Measurements from ENCODE around the gene SLC39A2. TPM values are rescaled to one million over a fixed set of nuclear protein-coding genes. Genes with fewer than 3 reads are reported as not detected.

The SLC39A2 gene
- total RNA-seq, 2 donors from 2014 or later = 0.35 to 0.46 TPM

GRCh38 chr14:21043974-21044618 lies 45.0 kb downstream of the SLC39A2 start:
- no peaks in the 10 kb centered on the region for H3K9me3 Mint-ChIP-seq

GRCh38 chr14:21047378-21047781 lies 48.3 kb downstream of the SLC39A2 start:
- H3K4me3 ChIP-seq (ENCODE audit: low read length) = no peak overlapping the region
- no peaks in the 10 kb centered on the region for H3K36me3 ChIP-seq (ENCODE audit: control insufficient read depth, insufficient read depth, low read length)
- Mint-ChIP-seq H3K9me3 (no peaks in the 10 kb centered on the region), H3K4me3 (no peak overlapping the region), H3K27me3 (ENCODE audit: insufficient read depth) (peaks cover 23% of the 10 kb centered on the region), H3K4me1 (peaks cover 5% of the 10 kb centered on the region), H3K36me3 (ENCODE audit: low read depth) (no peaks in the 10 kb centered on the region), H3K27ac (no peak overlapping the region)
- H3K27ac ChIP-seq (ENCODE audit: low read depth, low read length) = no peak overlapping the region
- no peak for TF ChIP-seq CTCF (conservative IDR thresholded peaks at IDR 0.05)
- H3K4me1 ChIP-seq (ENCODE audit: control insufficient read depth, insufficient read depth, low read length) = no peaks in the 10 kb centered on the region
- no peak overlapping the region for H3K9ac ChIP-seq (ENCODE audit: extremely low read depth, low read length, poor library complexity, severe bottlenecking)
- DNase-seq = no peak
- H3K27me3 ChIP-seq (ENCODE audit: control insufficient read depth, insufficient read depth, low read length, poor library complexity, severe bottlenecking) = peaks cover 8% of the 10 kb centered on the region
- H3K9me3 ChIP-seq (ENCODE audit: control insufficient read depth, low read length) = no peaks in the 10 kb centered on the region
- 96 to 97% methylated on average over 2 of the region's 2 CpGs for WGBS, 2 experiments (ENCODE audit: insufficient coverage in 1 of 2, insufficient read length in 1 of 2)

More at GRCh38 chr14:21043974-21044618, 45.0 kb downstream of the SLC39A2 start:
- H3K27ac Mint-ChIP-seq = no peak overlapping the region
- H3K4me1 ChIP-seq (ENCODE audit: control insufficient read depth, insufficient read depth, low read length) = peaks cover 4% of the 10 kb centered on the region
- no peak overlapping the region for H3K4me3 ChIP-seq (ENCODE audit: low read length)
- H3K36me3 ChIP-seq (ENCODE audit: control insufficient read depth, insufficient read depth, low read length) = no peaks in the 10 kb centered on the region
- no peaks in the 10 kb centered on the region for H3K36me3 Mint-ChIP-seq (ENCODE audit: low read depth)
- no peak for DNase-seq
- no peak overlapping the region for H3K27ac ChIP-seq (ENCODE audit: low read depth, low read length)
- peaks cover 21% of the 10 kb centered on the region for H3K4me1 Mint-ChIP-seq
- WGBS, 2 experiments (ENCODE audit: insufficient coverage in 1 of 2, insufficient read length in 1 of 2) = 89 to 90% methylated on average over 3 to 6 of the region's 6 CpGs
- H3K27me3 ChIP-seq (ENCODE audit: control insufficient read depth, insufficient read depth, low read length, poor library complexity, severe bottlenecking) = peaks cover 8% of the 10 kb centered on the region
- no peak overlapping the region for H3K4me3 Mint-ChIP-seq
- peaks cover 25% of the 10 kb centered on the region for H3K27me3 Mint-ChIP-seq (ENCODE audit: insufficient read depth)
- H3K9ac ChIP-seq (ENCODE audit: extremely low read depth, low read length, poor library complexity, severe bottlenecking) = no peak overlapping the region
- no peak for TF ChIP-seq CTCF (conservative IDR thresholded peaks at IDR 0.05)
- H3K9me3 ChIP-seq (ENCODE audit: control insufficient read depth, low read length) = no peaks in the 10 kb centered on the region

- no peak for TF ChIP-seq CTCF (conservative IDR thresholded peaks at IDR 0.05)
- no peaks in the 10 kb centered on the region for H3K36me3 Mint-ChIP-seq (ENCODE audit: low read depth)
- no peaks in the 10 kb centered on the region for H3K9me3 Mint-ChIP-seq
- Histone ChIP-seq H3K27me3 (ENCODE audit: control insufficient read depth, insufficient read depth, low read length, poor library complexity, severe bottlenecking) (peaks cover under 1% of the 10 kb centered on the region), H3K27ac (ENCODE audit: low read depth, low read length) (no peak overlapping the region), H3K9ac (ENCODE audit: extremely low read depth, low read length, poor library complexity, severe bottlenecking) (no peak overlapping the region), H3K9me3 (ENCODE audit: control insufficient read depth, low read length) (no peaks in the 10 kb centered on the region), H3K36me3 (ENCODE audit: control insufficient read depth, insufficient read depth, low read length) (no peaks in the 10 kb centered on the region), H3K4me1 (ENCODE audit: control insufficient read depth, insufficient read depth, low read length) (no peaks in the 10 kb centered on the region), H3K4me3 (ENCODE audit: low read length) (no peak overlapping the region)
- H3K4me3 Mint-ChIP-seq = no peak overlapping the region
- WGBS, 2 experiments (ENCODE audit: insufficient coverage in 1 of 2, insufficient read length in 1 of 2) = 67 to 88% methylated on average over 1 to 2 of the region's 2 CpGs
- peaks cover 5% of the 10 kb centered on the region for H3K4me1 Mint-ChIP-seq
- DNase-seq = no peak
- no peak overlapping the region for H3K27ac Mint-ChIP-seq
- peaks cover 10% of the 10 kb centered on the region for H3K27me3 Mint-ChIP-seq (ENCODE audit: insufficient read depth)
These were observed 49.5 kb downstream of the SLC39A2 start for GRCh38 chr14:21048638-21049037.
